Smooth muscle cell (in vitro differentiated cells): ENCODE measurements around the gene OLFML2B. TPM values are rescaled to one million over a fixed set of nuclear protein-coding genes. Genes with fewer than 3 reads are reported as not detected.

Experiments
- DNase-seq: peaks from one replicate; lab custom pipeline; 2025; ENCODE audit not compliant: unreplicated experiment; lab: John Stamatoyannopoulos, UW
- H2AFZ ChIP-seq: fragments of 200-600 bp; sonication (generic); 2 replicates; pipeline ENCODE4 v1.6.0; 2016; ENCODE audit warnings: antibody characterized with exemption, low read depth, mild to moderate bottlenecking
- H3F3A ChIP-seq: fragments of 200-600 bp; sonication (generic); 2 replicates; pipeline ENCODE4 v1.6.0; 2017; ENCODE audit warnings: antibody characterized with exemption, low read depth
- H3K27ac ChIP-seq: fragments of 200-600 bp; sonication (generic); 2 replicates; pipeline ENCODE4 v1.5.1; 2016; ENCODE audit warnings: low read depth, mild to moderate bottlenecking
- H3K27me3 ChIP-seq: fragments of 200-600 bp; sonication (generic); 2 replicates; pipeline ENCODE4 v1.6.1; 2016; ENCODE audit warnings: low read depth, mild to moderate bottlenecking
- H3K36me3 ChIP-seq: fragments of 200-600 bp; sonication (generic); 2 replicates; pipeline ENCODE4 v1.5.1; 2016; ENCODE audit warnings: low read depth
- H3K4me1 ChIP-seq: fragments of 200-600 bp; sonication (generic); 2 replicates; pipeline ENCODE4 v1.5.1; 2016; ENCODE audit warnings: low read depth
- H3K4me2 ChIP-seq: fragments of 200-600 bp; sonication (generic); 2 replicates; pipeline ENCODE4 v1.6.0; 2016; ENCODE audit warnings: mild to moderate bottlenecking
- H3K4me3 ChIP-seq: fragments of 200-600 bp; sonication (generic); 2 replicates; pipeline ENCODE4 v1.5.1; 2016; ENCODE audit warnings: mild to moderate bottlenecking
- H3K79me2 ChIP-seq: fragments of 200-600 bp; sonication (generic); 2 replicates; pipeline ENCODE4 v1.6.0; 2016; ENCODE audit warnings: low read depth, mild to moderate bottlenecking
- H3K9ac ChIP-seq: fragments of 200-600 bp; sonication (generic); 2 replicates; pipeline ENCODE4 v1.6.0; 2016; ENCODE audit warnings: low read depth
- H3K9me3 ChIP-seq: fragments of 200-600 bp; sonication (generic); replicated peaks from 2 replicates; pipeline ENCODE4 v1.5.1; 2016; ENCODE audit warnings: low read depth
- H4K20me1 ChIP-seq: fragments of 200-600 bp; sonication (generic); 2 replicates; pipeline ENCODE4 v1.6.0; 2016; ENCODE audit warnings: low read depth
- CTCF ChIP-seq: fragments of 200-600 bp; sonication (generic); IDR thresholded peaks from 2 replicates; pipeline ENCODE4 v1.5.1; 2017; ENCODE audit warnings: borderline replicate concordance, mild to moderate bottlenecking, antibody characterized with exemption; ENCODE audit not compliant: insufficient read depth, poor library complexity, severe bottlenecking
- WGBS: methylation state at CpG from one replicate; pipeline ENCODE4 v1.1.7; 2016; ENCODE audit warnings: low lambda C conversion rate; 5-methylcytosine and 5-hydroxymethylcytosine counted together
- polyA plus RNA-seq: library from polyadenylated mRNA; unstranded; fragments of >200 nt; fragmentation: Nextera tagmentation; extraction: Ambion mirVana; gene quantifications from 2 replicates; pipeline ENCODE4 v1.2.1, GENCODE V29; 2016
- total RNA-seq: library from RNA; depleted of rRNA; stranded (reverse); fragments of >200 nt; gene quantifications from 2 replicates; pipeline ENCODE4 v1.2.3, GENCODE V29; 2014

Gene OLFML2B
- 2.2 and 5.9 TPM in 2 replicates for total RNA-seq
- polyA plus RNA-seq, result 6.0 and 9.7 TPM in 2 replicates

- Histone ChIP-seq H3K27ac (no peak within 1 kb of the TSS), H3K9me3 (no peaks in the 10 kb centered on the region), H4K20me1 (no peaks in the 10 kb centered on the region), H3K79me2 (no peaks in the 10 kb centered on the region), H3K9ac (no peak within 1 kb of the TSS), H3F3A (no peaks in the 10 kb centered on the region), H3K4me2 (peak within 1 kb of the TSS; percentile 99), H3K27me3 (no peaks in the 10 kb centered on the region), H3K4me1 (peaks cover 12% of the 10 kb centered on the region), H3K4me3 (peak within 1 kb of the TSS; percentile 77), H2AFZ (peak within 1 kb of the TSS; percentile 87), H3K36me3 (no peaks in the 10 kb centered on the region)
- WGBS, result 1% methylated on average over 44 of the region's 85 CpGs
- peak; percentile 17 for DNase-seq
- no peak for TF ChIP-seq CTCF
These were observed at the start of gene OLFML2B for GRCh38 chr1:162023547-162024501. Gene OLFML2B (minus strand): TSS chr1:162023869. CDS start chr1:162023430, 439 bp downstream.

GRCh38 chr1:162072740-162073139, 49.1 kb upstream of the OLFML2B start:
- H3K79me2 ChIP-seq, result no peaks in the 10 kb centered on the region
- no peak overlapping the region for H3K27ac ChIP-seq
- H4K20me1 ChIP-seq, result no peaks in the 10 kb centered on the region
- H3K9ac ChIP-seq, result no peak overlapping the region
- H3F3A ChIP-seq, result no peaks in the 10 kb centered on the region
- TF ChIP-seq CTCF, result no peak
- 89% methylated on average over 3 of the region's 3 CpGs for WGBS
- H3K36me3 ChIP-seq, result no peaks in the 10 kb centered on the region
- no peak overlapping the region for H3K4me2 ChIP-seq
- H3K9me3 ChIP-seq, result no peaks in the 10 kb centered on the region
- peaks cover 35% of the 10 kb centered on the region for H3K27me3 ChIP-seq
- H3K4me3 ChIP-seq, result no peak overlapping the region
- DNase-seq, result no peak
- H3K4me1 ChIP-seq, result peaks cover 17% of the 10 kb centered on the region
- no peak overlapping the region for H2AFZ ChIP-seq

- Histone ChIP-seq H3F3A (no peaks in the 10 kb centered on the region), H3K27ac (no peak overlapping the region), H3K4me3 (peak overlapping the region; percentile 81), H3K4me1 (peaks cover 17% of the 10 kb centered on the region), H3K9me3 (no peaks in the 10 kb centered on the region), H3K79me2 (no peaks in the 10 kb centered on the region), H4K20me1 (no peaks in the 10 kb centered on the region), H3K36me3 (no peaks in the 10 kb centered on the region), H3K9ac (no peak overlapping the region), H3K4me2 (peak overlapping the region; percentile 97), H3K27me3 (peaks cover 40% of the 10 kb centered on the region), H2AFZ (no peak overlapping the region)
- WGBS, result 19% methylated on average over 7 of the region's 7 CpGs
- DNase-seq, result no peak
- TF ChIP-seq CTCF, result no peak
These were observed 47.2 kb upstream of the OLFML2B start for GRCh38 chr1:162070825-162071224.
